Measurements from ENCODE around the gene CALCOCO1.

DNA sequence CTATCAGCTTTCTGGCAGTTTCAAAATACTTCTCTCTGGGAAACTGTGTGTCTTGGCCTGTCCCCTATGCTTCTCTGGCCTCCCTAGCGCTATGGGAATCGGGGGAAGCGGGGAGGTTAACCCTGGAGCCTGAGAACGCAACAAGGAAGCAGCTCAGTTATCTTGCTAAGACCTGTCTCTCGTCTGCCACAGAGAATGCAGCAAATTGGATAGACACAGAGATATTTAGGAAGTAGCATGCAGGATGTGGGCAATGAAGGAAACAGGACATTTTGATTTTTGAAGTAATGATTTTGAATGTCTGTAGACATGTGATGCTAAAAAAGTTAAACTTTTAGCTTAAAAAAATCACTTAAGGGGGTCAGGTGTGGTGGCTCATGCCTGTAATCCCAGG is 6.6 kb upstream of the CALCOCO1 start:
- TF ChIP-seq SIN3A (IDR thresholded peaks at IDR 0.05; ENCODE audit: borderline replicate concordance, insufficient read depth, low read depth, low read length) (no peak), POLR2AphosphoS5 (IDR thresholded peaks at IDR 0.05; ENCODE audit: low read depth, low read length) (no peak)
- TF ChIP-seq, protein P1, sequence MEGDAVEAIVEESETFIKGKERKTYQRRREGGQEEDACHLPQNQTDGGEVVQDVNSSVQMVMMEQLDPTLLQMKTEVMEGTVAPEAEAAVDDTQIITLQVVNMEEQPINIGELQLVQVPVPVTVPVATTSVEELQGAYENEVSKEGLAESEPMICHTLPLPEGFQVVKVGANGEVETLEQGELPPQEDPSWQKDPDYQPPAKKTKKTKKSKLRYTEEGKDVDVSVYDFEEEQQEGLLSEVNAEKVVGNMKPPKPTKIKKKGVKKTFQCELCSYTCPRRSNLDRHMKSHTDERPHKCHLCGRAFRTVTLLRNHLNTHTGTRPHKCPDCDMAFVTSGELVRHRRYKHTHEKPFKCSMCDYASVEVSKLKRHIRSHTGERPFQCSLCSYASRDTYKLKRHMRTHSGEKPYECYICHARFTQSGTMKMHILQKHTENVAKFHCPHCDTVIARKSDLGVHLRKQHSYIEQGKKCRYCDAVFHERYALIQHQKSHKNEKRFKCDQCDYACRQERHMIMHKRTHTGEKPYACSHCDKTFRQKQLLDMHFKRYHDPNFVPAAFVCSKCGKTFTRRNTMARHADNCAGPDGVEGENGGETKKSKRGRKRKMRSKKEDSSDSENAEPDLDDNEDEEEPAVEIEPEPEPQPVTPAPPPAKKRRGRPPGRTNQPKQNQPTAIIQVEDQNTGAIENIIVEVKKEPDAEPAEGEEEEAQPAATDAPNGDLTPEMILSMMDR (IDR thresholded peaks at IDR 0.05), result no peak
